Tibial nerve (tissue), 3 donors: ENCODE results near the gene CFAP57.

Experiments used
- CTCF ChIP-seq, 5 experiments: fragments of 200-600 bp in 3 of 5; fragments of 450-650 bp in 2 of 5; sonication (generic) in 3 of 5; IDR thresholded peaks; one replicate each; pipeline ENCODE4 v1.5.1; 2016 to 2019; ENCODE audit warnings: antibody characterized with exemption in 5 of 5, mild to moderate bottlenecking in 3 of 5, moderate library complexity in 2 of 5
- POLR2A ChIP-seq, 2 donors: fragments of 450-650 bp; IDR thresholded peaks; one replicate each; pipeline ENCODE4 v1.6.1; 2017; ENCODE audit warnings: antibody characterized with exemption in 2 of 2, mild to moderate bottlenecking in 2 of 2, moderate library complexity in 2 of 2

- TF ChIP-seq POLR2A (IDR thresholded peaks at IDR 0.05), result no peak
- no peak for TF ChIP-seq CTCF (IDR thresholded peaks at IDR 0.05)
Measured at GRCh38 chr1:43217747-43218146, 45.6 kb downstream of the CFAP57 start.
